HG03097 (cell line): ENCODE measurements around the gene PIGO.
A peak's percentile ranks its signal among the peaks of the same experiment; 100 is the strongest.

Experiments used
- ATAC-seq: cut with Tn5 transposase; IDR thresholded peaks from one replicate; pipeline ENCODE4 v1.9.1; 2021; ENCODE audit not compliant: unreplicated experiment, low FRiP score

PIGO gene

DNA sequence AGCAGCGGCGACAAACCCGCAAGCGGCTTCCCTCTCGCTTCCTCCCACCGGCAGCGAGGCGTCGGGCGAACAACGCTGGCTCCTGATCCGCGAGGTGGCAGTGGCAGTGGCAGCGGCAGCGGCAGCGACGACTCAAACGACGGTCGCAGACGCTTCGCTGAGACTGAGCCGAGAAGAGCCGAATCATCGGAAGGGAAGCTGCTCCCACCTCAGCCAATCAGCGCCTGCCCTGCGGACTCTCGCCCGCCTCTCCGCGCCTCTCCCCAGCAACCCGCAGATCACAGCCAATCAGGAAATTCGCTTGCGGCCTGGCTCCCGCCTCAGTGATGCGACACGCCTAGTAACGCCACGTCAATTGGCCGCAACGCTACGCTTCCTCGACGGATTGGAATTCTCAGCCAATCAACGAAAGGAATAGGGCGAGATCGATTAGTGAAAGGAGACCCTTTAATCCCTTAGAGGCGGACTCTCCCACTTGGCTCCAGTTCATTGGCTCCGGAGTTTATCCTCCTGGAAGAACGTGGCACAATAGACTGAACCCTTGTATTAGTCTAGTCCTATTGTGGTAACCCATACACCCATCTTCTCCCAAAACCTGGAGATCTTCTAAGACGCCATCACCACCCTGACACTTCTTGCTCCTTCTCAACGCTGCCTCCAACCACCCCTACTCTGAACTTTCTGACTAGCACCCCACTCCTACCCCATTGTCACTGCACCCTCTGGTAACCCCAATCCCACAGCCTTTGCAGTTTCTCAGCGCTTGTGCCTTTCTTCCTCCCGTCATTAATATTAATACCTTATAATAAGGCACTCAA, 23.7 kb downstream of the PIGO start, which contains the start of gene VCP:
VCP (minus strand) TSS at position 165 of the 818 bp plus-strand sequence. CDS start 272 bp downstream, outside the sequence.
- ATAC-seq = peak; percentile 79

GRCh38 chr9:35071814-35072460, 24.5 kb downstream of the PIGO start:
- ATAC-seq = peak; percentile 52

- no peak for ATAC-seq
Measured at GRCh38 chr9:35070823-35071813, 25.3 kb downstream of the PIGO start.

DNA sequence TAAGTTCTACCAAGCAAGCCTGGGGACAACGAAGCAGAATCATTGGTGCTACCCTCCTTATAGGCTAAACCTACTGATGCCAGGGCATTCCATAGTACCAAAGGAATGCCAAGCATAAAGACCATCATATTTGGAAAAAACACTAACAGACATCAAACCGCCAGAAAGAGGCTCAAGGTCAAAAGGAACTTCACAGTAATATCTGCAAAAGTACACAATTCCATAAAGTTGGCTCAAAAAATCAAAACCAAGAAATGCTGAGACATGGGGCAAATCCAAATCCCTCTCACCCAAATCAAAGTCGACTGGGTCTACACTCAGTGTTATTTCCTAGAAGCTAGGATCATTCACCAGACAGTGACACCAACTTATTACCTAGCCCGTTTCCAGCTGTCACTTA, 27.4 kb downstream of the PIGO start:
- ATAC-seq = no peak

DNA sequence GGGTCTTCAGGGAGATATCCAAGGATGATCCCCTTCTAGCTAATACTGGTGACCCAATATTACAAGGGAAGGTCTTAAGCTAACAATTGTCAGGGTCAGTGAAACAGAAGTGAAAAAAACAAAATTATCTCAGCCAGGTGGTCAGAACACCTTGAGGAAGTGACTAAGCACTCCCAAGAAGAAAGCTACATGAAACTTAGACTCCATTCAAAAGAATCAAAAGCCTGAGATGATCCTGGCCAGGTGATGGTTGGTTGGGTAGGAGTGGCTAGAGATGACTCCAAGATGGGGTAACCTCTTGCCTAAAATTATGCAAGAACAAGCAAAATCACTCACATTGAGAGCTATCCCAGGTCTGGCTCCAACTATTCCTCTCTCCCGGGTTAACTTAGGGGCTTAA, 29.3 kb downstream of the PIGO start:
- no peak for ATAC-seq

DNA sequence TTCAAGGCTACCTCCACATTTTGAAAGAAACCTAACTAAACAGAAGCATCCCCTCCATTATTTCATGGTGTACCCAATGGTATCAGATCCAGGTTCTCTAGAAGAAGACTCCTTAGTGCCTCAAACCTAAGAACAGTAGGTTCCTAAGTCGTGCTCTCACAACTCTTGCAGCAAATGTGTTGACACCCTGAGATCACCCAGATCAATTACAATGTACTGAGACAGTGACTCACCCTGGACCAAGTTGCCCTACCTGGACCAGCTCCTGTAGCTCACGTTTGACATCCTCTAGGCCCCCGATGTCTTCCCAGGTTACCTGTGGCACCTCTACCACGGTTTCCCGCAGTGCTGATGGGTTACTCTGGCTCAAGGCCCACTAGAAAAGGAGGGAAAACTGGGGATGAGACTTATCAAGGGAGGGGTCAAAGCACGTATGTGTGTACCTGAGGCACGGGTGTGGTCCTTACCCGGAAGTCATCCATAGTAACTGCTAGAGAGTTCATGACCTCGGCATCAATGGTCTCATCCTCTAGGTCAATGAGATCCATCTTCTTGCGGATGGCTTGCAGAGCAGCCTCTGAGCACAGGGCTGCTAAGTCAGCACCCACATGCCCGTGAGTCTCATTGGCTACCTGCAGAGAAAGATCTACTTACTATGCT, 35.7 kb downstream of the PIGO start:
- ATAC-seq = no peak

GRCh38 chr9:35059438-35059837, 37.0 kb downstream of the PIGO start:
- no peak for ATAC-seq

DNA sequence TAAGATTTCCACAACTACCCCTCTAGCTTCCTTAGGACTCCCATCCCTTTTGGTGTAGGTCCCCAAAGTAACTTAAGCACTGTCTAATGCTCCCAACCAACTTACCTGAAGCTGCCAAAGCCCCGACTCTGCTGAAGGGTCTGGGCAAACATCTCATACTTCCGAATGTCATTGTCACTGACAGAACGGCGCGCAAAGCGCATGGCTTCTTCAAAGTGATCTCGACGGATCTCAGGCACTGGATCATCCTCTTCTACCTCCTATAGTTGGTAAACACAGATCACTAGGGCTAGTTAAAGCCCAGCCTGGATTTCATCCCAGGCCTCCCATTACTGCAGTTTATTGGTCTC, 39.1 kb downstream of the PIGO start:
- ATAC-seq = no peak

DNA sequence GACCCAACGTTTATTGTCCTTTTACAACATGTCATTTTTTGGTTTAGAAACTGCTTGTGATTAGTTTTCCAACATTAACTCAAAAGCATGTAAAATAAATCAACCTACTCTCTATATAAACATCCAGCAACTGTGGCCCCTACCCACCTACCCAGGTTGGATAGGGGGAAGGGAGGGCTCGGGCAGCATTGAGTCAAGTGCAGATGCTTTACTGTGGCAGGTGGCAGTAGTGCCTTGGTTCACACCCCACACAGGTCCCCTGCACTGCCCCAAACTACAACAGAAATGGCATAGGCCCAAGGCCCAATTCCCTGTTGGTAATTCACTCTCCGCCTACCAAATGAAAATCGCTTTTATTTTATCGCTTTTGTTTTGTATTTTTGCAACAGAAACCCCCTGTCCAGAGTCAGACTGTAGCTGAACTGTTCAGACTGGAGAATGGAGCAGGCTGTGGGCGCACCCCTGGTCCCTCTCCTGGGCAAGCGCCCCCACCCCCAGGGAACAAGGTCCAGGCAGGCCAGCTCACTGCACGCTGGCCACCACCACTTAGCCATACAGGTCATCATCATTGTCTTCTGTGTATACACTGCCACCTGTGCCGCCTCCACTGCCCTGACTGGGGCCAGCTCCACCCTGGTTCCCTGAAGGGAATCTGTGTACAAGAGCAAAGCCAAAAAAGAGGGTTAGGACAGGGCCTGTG, 39.7 kb downstream of the PIGO start:
- ATAC-seq = no peak

- ATAC-seq = no peak
Measured at GRCh38 chr9:35054871-35055644, 41.3 kb downstream of the PIGO start.

- no peak for ATAC-seq
Measured at GRCh38 chr9:35054185-35054835, 42.1 kb downstream of the PIGO start.

- no peak for ATAC-seq
Measured at GRCh38 chr9:35051069-35051967, 45.1 kb downstream of the PIGO start.

DNA sequence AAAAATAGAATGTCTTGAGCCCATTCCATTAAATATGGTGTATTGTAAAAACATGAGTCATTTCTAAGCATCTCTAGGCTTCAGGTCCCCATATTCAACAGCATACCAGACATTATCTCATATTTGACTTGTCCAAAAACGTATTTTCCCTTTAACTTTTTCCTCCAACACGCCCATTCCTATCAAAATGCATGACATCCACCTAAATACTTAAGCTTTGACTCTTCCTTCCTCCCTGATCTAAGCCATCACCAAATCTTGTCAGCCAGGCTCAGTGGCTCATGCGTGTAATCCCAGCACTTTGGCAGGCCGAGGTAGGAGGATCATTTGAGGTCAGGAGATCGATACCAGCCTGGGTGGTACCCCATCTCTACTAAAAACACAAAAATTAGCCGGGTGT, 47.9 kb downstream of the PIGO start:
- no peak for ATAC-seq

DNA sequence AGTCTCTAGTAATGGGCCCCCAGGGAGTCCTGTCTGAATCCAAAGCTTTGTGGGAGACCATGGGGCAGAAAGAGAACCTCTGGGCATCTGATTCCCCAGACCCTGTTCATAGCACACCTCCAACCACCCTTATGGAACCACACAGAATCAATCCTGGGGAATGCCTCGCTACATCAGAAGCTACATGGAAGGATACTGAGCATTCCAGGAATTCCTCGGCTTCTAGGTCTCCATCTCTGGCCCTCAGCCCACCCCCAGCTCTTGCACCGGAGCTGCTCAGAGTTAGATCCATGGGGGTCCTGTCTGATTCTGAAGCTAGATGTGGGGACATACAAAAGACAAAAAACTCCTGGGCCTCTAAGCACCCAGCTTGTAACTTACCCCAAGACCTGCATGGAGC, 52.3 kb downstream of the PIGO start:
- ATAC-seq = no peak

DNA sequence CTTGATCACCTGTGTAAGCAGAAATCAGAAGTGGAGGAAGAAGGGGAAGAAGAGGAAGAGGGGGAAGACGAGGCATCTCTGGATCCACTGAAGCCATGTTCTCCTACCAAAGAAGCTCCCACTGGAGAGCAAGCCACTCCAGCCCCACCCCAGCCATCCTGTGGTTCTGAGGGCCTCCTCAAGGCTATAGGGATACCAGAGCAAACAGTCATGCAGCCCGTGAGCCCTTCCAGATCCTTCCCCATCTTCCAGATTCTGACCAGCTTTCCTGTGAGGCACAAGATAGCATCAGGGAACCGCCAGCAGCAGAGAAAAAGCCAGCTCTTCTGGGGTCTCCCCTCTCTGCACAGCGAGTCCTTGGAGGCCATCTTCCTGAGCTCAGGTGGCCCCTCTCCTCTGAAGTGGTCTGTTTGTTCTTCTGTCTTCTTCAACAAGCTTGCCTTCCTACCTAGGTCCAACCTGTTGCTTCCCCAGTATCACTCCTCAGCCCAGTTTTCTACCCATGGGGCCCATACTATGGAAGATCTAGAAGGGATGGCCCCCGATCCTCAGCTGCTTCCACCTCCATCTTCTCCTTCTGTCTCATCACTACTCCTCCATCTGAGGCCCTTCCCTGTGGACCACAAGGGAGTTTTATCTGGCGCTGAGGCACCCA, 53.4 kb downstream of the PIGO start:
- ATAC-seq = no peak

- no peak for ATAC-seq
Measured at GRCh38 chr9:35042081-35042604, 54.2 kb downstream of the PIGO start.
